Esophagus (tissue), 2 donors: ENCODE measurements around the gene MIOS. TPM values are rescaled to one million over a fixed set of nuclear protein-coding genes. Genes with fewer than 3 reads are reported as not detected.

ENCODE experiments used
- H3K27ac ChIP-seq, 2 donors: one replicate each; pipeline ENCODE4 v1.5.1; 2013; ENCODE audit warnings: low read depth in 2 of 2, mild to moderate bottlenecking in 2 of 2, inconsistent platforms in 1 of 2, low read length in 1 of 2, moderate library complexity in 1 of 2
- H3K27me3 ChIP-seq, 2 donors: one replicate each; pipeline ENCODE4 v1.6.1; 2013; ENCODE audit warnings: low read length in 2 of 2, control low read depth in 1 of 2, mild to moderate bottlenecking in 1 of 2; ENCODE audit not compliant: insufficient read depth in 2 of 2, control insufficient read depth in 1 of 2
- H3K36me3 ChIP-seq, 2 donors: one replicate each; pipeline ENCODE4 v1.6.1; 2013; ENCODE audit warnings: low read length in 1 of 2; ENCODE audit not compliant: control insufficient read depth in 2 of 2, insufficient read depth in 2 of 2
- H3K4me1 ChIP-seq, 2 donors: one replicate each; pipeline ENCODE4 v1.6.1; 2013; ENCODE audit warnings: low read length in 1 of 2; ENCODE audit not compliant: control insufficient read depth in 2 of 2, insufficient read depth in 2 of 2
- H3K4me3 ChIP-seq, 2 donors: one replicate each; pipeline ENCODE4 v1.5.1; 2013; ENCODE audit warnings: low read length in 2 of 2, mild to moderate bottlenecking in 2 of 2, low read depth in 1 of 2, moderate library complexity in 1 of 2
- H3K9me3 ChIP-seq, 2 donors: one replicate each; pipeline ENCODE4 v1.6.1; 2013; ENCODE audit warnings: mild to moderate bottlenecking in 2 of 2, low read depth in 1 of 2, low read length in 1 of 2, moderate library complexity in 1 of 2; ENCODE audit not compliant: control insufficient read depth in 2 of 2, insufficient read depth in 1 of 2
- WGBS, 2 donors: extraction: QIAGEN DNeasy Blood & Tissue Kit; methylation state at CpG; one replicate each; pipeline ENCODE4 v1.1.7; 2013; 5-methylcytosine and 5-hydroxymethylcytosine counted together
- polyA plus RNA-seq, 2 donors: library from polyadenylated mRNA; stranded (reverse); fragments of 200-250 nt; gene quantifications; one replicate each; pipeline ENCODE4 v1.2.3, GENCODE V29; 2013
- donor health status: healthy with polysubstance abuse.
- donor health status: Bipolar disorder and iron deficiency.

The MIOS gene
- polyA plus RNA-seq, 2 donors = 17.6 to 22.1 TPM

DNA sequence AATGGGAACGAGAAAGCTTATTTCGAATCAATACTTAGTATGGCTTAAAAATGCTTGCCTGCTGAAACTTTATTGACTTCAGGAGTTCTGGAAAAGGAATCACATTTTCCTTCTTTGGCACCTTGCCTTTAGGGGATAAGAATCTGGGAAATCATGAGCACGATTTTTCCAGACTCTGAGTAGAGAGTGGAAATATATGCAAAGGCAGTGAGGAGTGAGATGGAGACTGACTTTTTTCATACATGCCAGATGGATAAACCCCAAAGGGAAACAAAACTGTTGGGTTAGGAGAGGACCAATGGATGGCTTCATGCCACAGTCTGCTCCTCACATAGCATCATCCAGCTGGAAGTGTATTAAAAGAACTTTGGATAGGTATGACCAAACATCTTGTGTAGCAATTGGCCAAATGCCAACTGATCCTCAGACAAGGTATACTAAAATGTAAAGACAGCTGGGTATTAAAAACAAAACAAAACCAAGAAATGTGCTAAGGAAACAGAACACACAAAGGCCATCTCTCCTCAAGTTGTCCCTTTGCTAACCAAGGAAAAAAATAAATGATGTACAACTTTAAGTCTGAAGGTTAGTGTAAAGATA is 32.8 kb upstream of the MIOS start:
- Histone ChIP-seq H3K4me1 (no peaks in the 10 kb centered on the region), H3K4me3 (no peak overlapping the region), H3K27me3 (no peaks in the 10 kb centered on the region), H3K27ac (no peak overlapping the region), H3K36me3 (no peaks in the 10 kb centered on the region), H3K9me3 (no peaks in the 10 kb centered on the region)
- 80 to 81% methylated on average over 3 of the region's 3 CpGs for WGBS, 2 donors

GRCh38 chr7:7535691-7536090 is 31.0 kb upstream of the MIOS start, which contains the start of gene COL28A1:
TSS of gene COL28A1 (minus strand) at chr7:7535873. CDS start at chr7:7532875, 2,998 bp downstream.
- WGBS, 2 donors = 15 to 22% methylated on average over 1 of the region's 1 CpG
- H3K36me3 ChIP-seq = no peaks in the 10 kb centered on the region
- H3K27me3 ChIP-seq = no peaks in the 10 kb centered on the region
- H3K9me3 ChIP-seq = no peaks in the 10 kb centered on the region
- H3K27ac ChIP-seq = no peak within 1 kb of the TSS
- H3K4me3 ChIP-seq = no peak within 1 kb of the TSS
- H3K4me1 ChIP-seq = no peaks in the 10 kb centered on the region

DNA sequence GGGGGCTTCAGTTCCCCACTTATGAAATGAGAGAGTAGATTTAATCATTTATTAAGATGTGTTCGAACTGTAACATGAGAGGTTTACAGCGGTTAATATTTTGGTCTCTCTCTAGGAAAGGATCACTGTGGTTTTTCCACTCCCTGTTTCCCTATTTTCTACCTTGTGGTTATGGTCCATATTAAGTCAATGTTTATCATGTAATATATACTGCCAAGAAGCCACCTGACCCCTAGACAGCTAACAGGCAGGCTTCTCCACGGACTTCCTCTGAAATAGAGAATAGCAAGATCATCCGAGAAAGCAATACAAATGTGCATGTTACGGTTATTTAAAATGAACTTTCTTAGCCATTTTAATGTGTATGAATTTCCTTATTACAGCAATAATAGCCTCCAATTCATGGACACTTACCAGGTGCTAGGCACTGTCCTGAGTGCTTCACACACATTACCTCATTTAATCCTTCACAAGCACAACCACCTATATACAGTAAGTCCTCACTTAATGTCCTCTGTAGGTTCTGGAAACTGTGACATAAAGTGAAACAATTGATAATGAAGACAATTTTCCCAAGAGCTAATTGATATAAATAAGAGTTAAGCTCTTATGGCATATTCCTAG is 30.2 kb upstream of the MIOS start:
- Histone ChIP-seq H3K4me3 (no peak overlapping the region), H3K27ac (no peak overlapping the region), H3K4me1 (no peaks in the 10 kb centered on the region), H3K9me3 (no peaks in the 10 kb centered on the region), H3K27me3 (no peaks in the 10 kb centered on the region), H3K36me3 (no peaks in the 10 kb centered on the region)
- whole genome bisulfite sequencing, 2 donors = 88 to 91% methylated on average over 5 of the region's 5 CpGs

GRCh38 chr7:7537711-7538110 is 29.0 kb upstream of the MIOS start:
- no peaks in the 10 kb centered on the region for H3K9me3 ChIP-seq
- H3K4me1 ChIP-seq = no peaks in the 10 kb centered on the region
- 86 to 94% methylated on average over 2 of the region's 2 CpGs for WGBS, 2 donors
- no peak overlapping the region for H3K4me3 ChIP-seq
- no peak overlapping the region for H3K27ac ChIP-seq
- no peaks in the 10 kb centered on the region for H3K36me3 ChIP-seq
- H3K27me3 ChIP-seq = no peaks in the 10 kb centered on the region

DNA sequence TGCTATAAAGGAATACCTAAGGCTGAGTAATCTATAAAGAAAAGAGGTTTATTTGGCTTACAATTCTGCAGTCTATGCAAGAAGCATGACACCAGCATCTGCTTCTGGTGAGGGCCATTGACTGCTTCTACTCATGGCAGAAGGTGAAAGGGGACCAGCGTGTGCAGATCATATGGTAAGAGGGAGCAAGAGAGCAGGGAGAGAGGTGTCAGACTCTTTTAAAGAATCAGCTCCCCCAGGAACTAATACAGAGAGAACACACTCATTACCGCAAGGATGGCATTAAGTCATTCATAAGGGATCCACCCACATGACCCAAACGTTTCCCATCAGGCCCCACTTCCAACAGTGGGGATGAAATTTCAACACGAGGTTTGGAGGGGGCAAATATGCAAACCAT is 27.5 kb upstream of the MIOS start:
- H3K4me1 ChIP-seq = no peaks in the 10 kb centered on the region
- H3K36me3 ChIP-seq = no peaks in the 10 kb centered on the region
- H3K27me3 ChIP-seq = no peaks in the 10 kb centered on the region
- no peak overlapping the region for H3K4me3 ChIP-seq
- no peaks in the 10 kb centered on the region for H3K9me3 ChIP-seq
- no peak overlapping the region for H3K27ac ChIP-seq
- WGBS, 2 donors = 72% methylated on average over 4 of the region's 4 CpGs

DNA sequence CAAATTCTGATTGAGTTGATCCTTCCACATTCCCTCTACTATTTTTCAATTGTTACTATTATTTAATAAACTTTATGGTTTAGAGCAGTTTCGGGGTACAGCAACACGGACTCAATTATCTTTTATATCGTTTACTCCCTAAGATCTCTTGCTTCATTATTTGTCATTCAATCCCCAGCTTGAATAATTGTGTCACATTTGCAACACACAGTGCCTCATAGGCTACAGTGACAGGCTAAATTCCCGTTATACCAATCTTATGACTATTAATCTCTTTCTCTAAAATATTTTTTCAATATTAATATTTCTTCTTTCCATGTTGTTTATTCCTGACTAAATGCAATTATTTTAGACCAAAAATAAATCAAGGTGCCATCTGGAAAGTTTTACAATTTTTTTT is 27.0 kb upstream of the MIOS start:
- Histone ChIP-seq H3K9me3 (no peaks in the 10 kb centered on the region), H3K4me3 (no peak overlapping the region), H3K36me3 (no peaks in the 10 kb centered on the region), H3K27me3 (no peaks in the 10 kb centered on the region), H3K4me1 (no peaks in the 10 kb centered on the region), H3K27ac (no peak overlapping the region)
- WGBS, 2 donors = 84% methylated on average over 4 of the region's 4 CpGs

DNA sequence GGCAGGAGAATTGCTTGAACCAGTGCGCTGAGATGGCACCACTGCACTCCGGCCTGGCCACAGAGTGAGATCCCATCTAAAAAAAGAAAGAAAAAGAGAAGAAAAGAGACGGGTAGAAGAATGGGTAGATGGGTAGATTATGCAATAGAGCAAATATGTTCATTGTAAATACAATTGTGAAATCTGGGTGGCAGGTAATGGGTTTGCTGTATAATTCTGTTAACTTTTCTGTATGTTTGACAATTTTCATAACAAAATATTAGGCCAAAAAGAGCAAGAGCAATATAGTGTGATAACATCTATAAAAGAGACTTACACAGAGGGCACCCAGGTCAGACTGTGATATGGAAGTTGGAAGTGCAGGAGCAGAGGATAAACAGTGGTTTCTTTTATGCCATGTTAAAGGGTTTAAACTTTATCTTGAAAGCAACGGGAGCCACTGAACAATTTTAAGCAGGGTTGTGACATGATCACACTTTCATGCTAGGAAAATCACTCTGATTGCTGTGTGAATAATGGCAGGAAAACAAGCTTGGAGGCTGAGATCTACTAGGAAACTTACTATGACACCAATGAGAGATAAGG is 24.3 kb upstream of the MIOS start:
- Histone ChIP-seq H3K36me3 (no peaks in the 10 kb centered on the region), H3K27ac (no peak overlapping the region), H3K4me1 (no peaks in the 10 kb centered on the region), H3K4me3 (no peak overlapping the region), H3K9me3 (no peaks in the 10 kb centered on the region), H3K27me3 (no peaks in the 10 kb centered on the region)
- WGBS, 2 donors = 74 to 75% methylated on average over 4 of the region's 4 CpGs

DNA sequence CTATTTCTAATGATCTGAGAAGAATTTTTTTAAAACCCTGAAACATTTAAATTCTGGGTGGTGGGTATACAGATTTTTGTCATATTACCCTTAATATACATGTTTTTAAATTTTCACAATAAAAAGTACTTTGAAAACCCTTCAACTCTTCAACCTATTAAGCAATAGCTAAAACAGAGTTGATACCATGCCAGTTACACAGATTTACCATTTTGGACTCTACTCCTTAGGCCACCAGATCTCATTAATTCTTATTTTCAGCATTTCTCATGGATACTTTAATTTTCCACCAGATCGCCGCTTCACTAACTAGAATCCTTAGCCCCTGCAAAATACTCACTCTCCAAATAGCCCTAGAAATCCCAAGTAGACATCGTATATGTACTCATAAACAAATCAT is 18.3 kb upstream of the MIOS start:
- Histone ChIP-seq H3K4me1 (no peaks in the 10 kb centered on the region), H3K9me3 (no peaks in the 10 kb centered on the region), H3K4me3 (no peak overlapping the region), H3K36me3 (peaks cover 0 to 2% of the 10 kb centered on the region in 2 donors), H3K27ac (no peak overlapping the region), H3K27me3 (no peaks in the 10 kb centered on the region)
- 92% methylated on average over 3 of the region's 3 CpGs for WGBS, 2 donors

DNA sequence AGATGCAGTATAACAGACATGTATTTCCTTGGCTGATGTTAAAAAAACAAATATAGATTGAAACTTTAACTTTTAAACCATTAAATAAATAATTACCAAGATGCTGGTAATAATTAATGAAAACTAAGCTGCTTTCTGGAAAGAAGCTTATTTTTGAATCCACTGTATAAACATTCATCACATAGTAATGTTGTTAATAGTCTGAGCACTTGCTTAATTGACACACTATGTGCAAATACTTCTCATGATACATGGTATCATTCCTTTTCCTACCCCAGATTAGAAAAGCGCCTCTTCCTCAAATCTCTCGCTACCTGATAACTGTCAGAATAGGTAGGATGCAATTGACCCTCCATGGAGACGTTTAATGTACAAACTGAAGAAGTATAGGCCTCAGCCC is 16.0 kb upstream of the MIOS start:
- H3K4me3 ChIP-seq = no peak overlapping the region
- peaks cover 0 to 2% of the 10 kb centered on the region in 2 donors for H3K36me3 ChIP-seq
- no peak overlapping the region for H3K27ac ChIP-seq
- H3K4me1 ChIP-seq = no peaks in the 10 kb centered on the region
- 97 to 98% methylated on average over 3 of the region's 3 CpGs for WGBS, 2 donors
- H3K27me3 ChIP-seq = no peaks in the 10 kb centered on the region
- H3K9me3 ChIP-seq = no peaks in the 10 kb centered on the region

DNA sequence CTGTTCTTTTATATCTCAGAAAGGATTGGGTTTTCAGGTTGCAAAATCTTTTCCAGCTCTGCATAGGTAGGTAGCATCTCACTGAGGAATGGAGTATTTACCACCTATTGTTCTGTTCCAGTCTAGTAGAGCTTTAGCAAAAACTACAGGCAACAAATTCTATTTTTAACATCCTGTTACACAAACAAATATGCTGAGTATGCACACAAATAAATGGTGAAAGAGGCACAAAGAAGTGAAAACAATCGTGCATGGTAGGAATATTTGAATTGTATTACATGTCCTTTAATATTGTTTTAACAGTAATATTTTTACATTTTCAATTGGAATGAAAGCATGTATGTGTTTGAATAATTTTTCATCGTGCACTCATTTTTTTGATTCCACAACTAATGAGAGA is 14.5 kb upstream of the MIOS start:
- H3K9me3 ChIP-seq = no peaks in the 10 kb centered on the region
- H3K4me1 ChIP-seq = no peaks in the 10 kb centered on the region
- no peak overlapping the region for H3K4me3 ChIP-seq
- H3K27me3 ChIP-seq = no peaks in the 10 kb centered on the region
- WGBS, 2 donors = 83 to 87% methylated on average over 2 of the region's 2 CpGs
- H3K36me3 ChIP-seq = peaks cover 0 to 2% of the 10 kb centered on the region in 2 donors
- H3K27ac ChIP-seq = no peak overlapping the region
